H1 (cell line): ENCODE results near the gene FBLN2. TPM values are rescaled to one million over a fixed set of nuclear protein-coding genes. Genes with fewer than 3 reads are reported as not detected.

Experiments used
- CTCF ChIA-PET: fragments of 300-600 bp; sonication (Branson Sonifier 250); formaldehyde crosslinking; loops from one replicate; lab custom pipeline; 2021; ENCODE audit not compliant: partially characterized antibody; lab: Charles Lee
- POLR2A ChIA-PET: fragments of 300-600 bp; sonication (Branson Sonifier 250); formaldehyde crosslinking; loops from one replicate; lab custom pipeline; 2021; ENCODE audit warnings: inconsistent platforms; ENCODE audit not compliant: partially characterized antibody; lab: Charles Lee
- DNase-seq, 2 experiments: peaks; one replicate each; pipeline versions ENCODE4 v3.0.0 to v3.0.0-alpha.2; 2010 to 2022; ENCODE audit warnings: low spot score in 2 of 2, low read depth in 1 of 2, mixed read lengths in 1 of 2
- FAIRE-seq: peaks from 2 replicates; lab custom pipeline; 2011; peaks lifted over from hg19 to GRCh38; lab: Jason Lieb, UNC
- H2AFZ ChIP-seq: 2 replicates; pipeline ENCODE4 v1.8.1; 2012; ENCODE audit warnings: low read length, inconsistent platforms
- H2AK5ac ChIP-seq: 2 replicates; pipeline ENCODE4 v1.6.1; 2013; ENCODE audit warnings: low read depth, low read length
- H2BK120ac ChIP-seq: replicated peaks from 2 replicates; pipeline ENCODE3; 2013; ENCODE audit warnings: low read depth, low read length, inconsistent platforms
- H2BK12ac ChIP-seq: 2 replicates; pipeline ENCODE4 v1.6.1; 2013; ENCODE audit warnings: low read depth, low read length
- H2BK15ac ChIP-seq: 2 replicates; pipeline ENCODE4 v1.6.1; 2013; ENCODE audit warnings: low read length
- H2BK20ac ChIP-seq: 2 replicates; pipeline ENCODE4 v1.6.1; 2013; ENCODE audit warnings: low read length
- H2BK5ac ChIP-seq: 2 replicates; pipeline ENCODE4 v1.6.1; 2013; ENCODE audit warnings: low read depth, low read length
- H3K14ac ChIP-seq: 2 replicates; pipeline ENCODE4 v1.6.1; 2013; ENCODE audit warnings: inconsistent platforms; ENCODE audit not compliant: insufficient read length
- H3K18ac ChIP-seq: 2 replicates; pipeline ENCODE4 v1.6.1; 2013; ENCODE audit warnings: low read length; ENCODE audit errors: extremely low read depth
- H3K23ac ChIP-seq: 2 replicates; pipeline ENCODE4 v1.6.1; 2013; ENCODE audit warnings: inconsistent platforms; ENCODE audit not compliant: insufficient read length
- H3K23me2 ChIP-seq: 2 replicates; pipeline ENCODE4 v1.6.1; 2013; ENCODE audit warnings: low read depth, low read length
- H3K27ac ChIP-seq: 2 replicates; pipeline ENCODE4 v1.6.1; 2011; ENCODE audit warnings: low read depth, low read length, inconsistent platforms
- H3K27me3 ChIP-seq, 4 experiments: replicated peaks in 1 of 4; 1 replicate in 1 of 4; 2 replicates in 3 of 4; pipeline versions ENCODE4 v1.6.1 to v1.8.1; 2011 to 2013; ENCODE audit warnings: low read length in 3 of 4, mild to moderate bottlenecking in 3 of 4, inconsistent platforms in 2 of 4, mixed read lengths in 2 of 4, moderate library complexity in 1 of 4; ENCODE audit not compliant: control insufficient read depth in 3 of 4, insufficient read depth in 3 of 4; ENCODE audit errors: extremely low read depth in 1 of 4
- H3K36me3 ChIP-seq, 4 experiments: 2 replicates each; pipeline versions ENCODE4 v1.6.1 to v1.8.1; 2011 to 2013; ENCODE audit warnings: mild to moderate bottlenecking in 4 of 4, low read length in 3 of 4, moderate library complexity in 2 of 4, control low read depth in 1 of 4, inconsistent platforms in 1 of 4; ENCODE audit not compliant: insufficient read depth in 4 of 4, control insufficient read depth in 2 of 4
- H3K4ac ChIP-seq: replicated peaks from 2 replicates; pipeline ENCODE3; 2013; ENCODE audit warnings: low read length, low read depth, mixed read lengths, inconsistent platforms; ENCODE audit not compliant: insufficient read length
- H3K4me1 ChIP-seq, 4 experiments: replicated peaks in 1 of 4; 1 replicate in 1 of 4; 2 replicates in 3 of 4; pipeline versions ENCODE4 v1.6.1 to v1.8.1; 2011 to 2013; ENCODE audit warnings: low read length in 3 of 4, inconsistent platforms in 2 of 4, mixed read lengths in 1 of 4; ENCODE audit not compliant: insufficient read depth in 4 of 4, control insufficient read depth in 3 of 4
- H3K4me2 ChIP-seq, 2 experiments: 2 replicates each; pipeline versions ENCODE4 v1.6.1 to v1.8.1; 2011 to 2013; ENCODE audit warnings: low read depth in 2 of 2, low read length in 2 of 2, control low read depth in 1 of 2, inconsistent platforms in 1 of 2, mild to moderate bottlenecking in 1 of 2; ENCODE audit not compliant: insufficient read depth in 1 of 2
- H3K4me3 ChIP-seq, 4 experiments: fragments of 200-600, 300-600 bp in 1 of 4; sonication (generic), shearing (Covaris generic), sonication (Bioruptor Twin) in 1 of 4; 2 replicates each; pipeline versions ENCODE4 v1.5.1 to v1.8.1; 2011 to 2016; ENCODE audit warnings: low read length in 4 of 4, low read depth in 3 of 4, control low read depth in 2 of 4, inconsistent platforms in 2 of 4, mild to moderate bottlenecking in 2 of 4, mixed read lengths in 1 of 4, moderate library complexity in 1 of 4; ENCODE audit not compliant: insufficient read depth in 2 of 4; ENCODE audit errors: extremely low read depth in 1 of 4
- H3K56ac ChIP-seq: replicated peaks from 2 replicates; pipeline ENCODE3; 2013; ENCODE audit warnings: low read depth, mild to moderate bottlenecking, mixed read lengths, low read length, inconsistent platforms; ENCODE audit not compliant: insufficient read length
- H3K79me1 ChIP-seq: 2 replicates; pipeline ENCODE4 v1.6.1; 2013; ENCODE audit warnings: low read depth, low read length, control low read depth
- H3K79me2 ChIP-seq, 2 experiments: 2 replicates each; pipeline versions ENCODE4 v1.6.1 to v1.8.1; 2012 to 2013; ENCODE audit warnings: low read length in 2 of 2, mild to moderate bottlenecking in 2 of 2, inconsistent platforms in 1 of 2; ENCODE audit not compliant: insufficient read depth in 2 of 2, control insufficient read depth in 1 of 2
- H3K9ac ChIP-seq, 4 experiments: replicated peaks in 1 of 4; 1 replicate in 1 of 4; 2 replicates in 3 of 4; pipeline versions ENCODE4 v1.6.1 to v1.8.1; 2011 to 2013; ENCODE audit warnings: low read depth in 3 of 4, low read length in 3 of 4, control low read depth in 2 of 4, mild to moderate bottlenecking in 2 of 4, moderate library complexity in 2 of 4, inconsistent platforms in 1 of 4; ENCODE audit errors: extremely low read depth in 1 of 4
- H3K9me3 ChIP-seq, 2 experiments: 2 replicates each; pipeline versions ENCODE4 v1.6.1 to v1.8.1; 2012 to 2013; ENCODE audit warnings: mild to moderate bottlenecking in 2 of 2, moderate library complexity in 2 of 2, control low read depth in 1 of 2, inconsistent platforms in 1 of 2, low read depth in 1 of 2, low read length in 1 of 2, mixed read lengths in 1 of 2; ENCODE audit not compliant: insufficient read depth in 2 of 2
- H4K20me1 ChIP-seq, 2 experiments: replicated peaks in 1 of 2; 2 replicates each; pipeline versions ENCODE3 to v1.8.1; 2011 to 2013; ENCODE audit warnings: inconsistent platforms in 2 of 2, low read length in 2 of 2, mild to moderate bottlenecking in 1 of 2; ENCODE audit not compliant: insufficient read depth in 2 of 2, control insufficient read depth in 1 of 2
- H4K5ac ChIP-seq: 2 replicates; pipeline ENCODE4 v1.6.1; 2013; ENCODE audit warnings: low read length, low read depth, mixed read lengths, inconsistent platforms; ENCODE audit not compliant: insufficient read length
- H4K8ac ChIP-seq: 2 replicates; pipeline ENCODE4 v1.8.0; 2013; ENCODE audit warnings: mild to moderate bottlenecking, moderate library complexity, low read length, inconsistent platforms; ENCODE audit not compliant: insufficient read depth; ENCODE audit errors: extremely low read depth
- H4K91ac ChIP-seq: replicated peaks from 2 replicates; pipeline ENCODE3; 2013; ENCODE audit warnings: low read length, mixed read lengths, inconsistent platforms; ENCODE audit not compliant: insufficient read length
- BACH1 ChIP-seq: IDR thresholded peaks from 2 replicates; pipeline ENCODE4 v1.6.1; 2012; ENCODE audit warnings: low read length, improper control_type of control experiment
- FOSL1 ChIP-seq: IDR thresholded peaks from 2 replicates; pipeline ENCODE4 v1.6.1; 2011; ENCODE audit warnings: mild to moderate bottlenecking, low read depth, low read length, moderate library complexity; ENCODE audit not compliant: insufficient read depth
- GTF2F1 ChIP-seq: IDR thresholded peaks from 2 replicates; pipeline ENCODE4 v1.6.1; 2012; ENCODE audit warnings: low read depth, low read length, improper control_type of control experiment, borderline replicate concordance
- KDM5A ChIP-seq: fragments of 200-600 bp; IDR thresholded peaks from 2 replicates; pipeline ENCODE4 v1.7.1; 2012; ENCODE audit warnings: mild to moderate bottlenecking, low read length, inconsistent platforms, mixed read lengths
- POLR2A ChIP-seq, 2 experiments: IDR thresholded peaks; 1 replicate in 1 of 2; 2 replicates in 1 of 2; pipeline ENCODE4 v1.6.1; 2011; ENCODE audit warnings: low read depth in 2 of 2, low read length in 2 of 2, mild to moderate bottlenecking in 2 of 2; ENCODE audit errors: control extremely low read depth in 1 of 2
- RAD21 ChIP-seq, 2 experiments: IDR thresholded peaks in 1 of 2; conservative IDR thresholded peaks in 1 of 2; 2 replicates each; pipeline ENCODE4 v1.6.1; 2011; ENCODE audit warnings: low read depth in 2 of 2, low read length in 2 of 2, improper control_type of control experiment in 1 of 2, inconsistent platforms in 1 of 2, mild to moderate bottlenecking in 1 of 2, moderate library complexity in 1 of 2
- RNF2 ChIP-seq: fragments of 200-900, 300-1000 bp; sonication (generic); IDR thresholded peaks from 2 replicates; pipeline ENCODE4 v1.7.1; 2016; ENCODE audit warnings: borderline replicate concordance, low read depth, mild to moderate bottlenecking, antibody characterized with exemption, low read length; ENCODE audit not compliant: poor library complexity, severe bottlenecking; ENCODE audit errors: missing control alignments
- RXRA ChIP-seq: IDR thresholded peaks from 2 replicates; pipeline ENCODE4 v1.6.1; 2011; ENCODE audit warnings: low read depth, mild to moderate bottlenecking, low read length, moderate library complexity; ENCODE audit not compliant: insufficient read depth
- SAP30 ChIP-seq: fragments of 300-600 bp; sonication (generic); IDR thresholded peaks from 2 replicates; pipeline ENCODE4 v1.7.1; 2012; ENCODE audit warnings: low read length, moderate library complexity, mild to moderate bottlenecking, inconsistent platforms; ENCODE audit not compliant: insufficient read depth, insufficient replicate concordance
- SP2 ChIP-seq: IDR thresholded peaks from 2 replicates; pipeline ENCODE4 v1.6.1; 2012; ENCODE audit warnings: mild to moderate bottlenecking, low read length, inconsistent platforms
- SP4 ChIP-seq: IDR thresholded peaks from 2 replicates; pipeline ENCODE4 v1.6.1; 2012; ENCODE audit warnings: low read length, inconsistent platforms
- SUZ12 ChIP-seq: fragments of 200-600 bp; sonication (generic); IDR thresholded peaks from 2 replicates; pipeline ENCODE4 v1.6.1; 2012; ENCODE audit warnings: mild to moderate bottlenecking, inconsistent platforms, low read length, moderate library complexity, mixed read lengths
- TAF7 ChIP-seq: optimal IDR thresholded peaks from 2 replicates; pipeline ENCODE3; 2011; ENCODE audit warnings: low read depth, mild to moderate bottlenecking, inconsistent platforms, low read length, moderate library complexity, borderline replicate concordance
- TCF12 ChIP-seq: IDR thresholded peaks from 2 replicates; pipeline ENCODE4 v1.6.1; 2011; ENCODE audit warnings: low read depth, mild to moderate bottlenecking, low read length
- WGBS, 2 experiments: shearing (Covaris generic) in 1 of 2; methylation state at CpG; one replicate each; pipeline versions ENCODE4 v1.1.6 to v1.1.7; 2013 to 2015; ENCODE audit warnings: low lambda C conversion rate in 2 of 2, mixed read lengths in 2 of 2, inconsistent platforms in 1 of 2, low coverage in 1 of 2, missing lambda C conversion rate in 1 of 2; ENCODE audit not compliant: insufficient replicate concordance in 2 of 2, insufficient coverage in 1 of 2, insufficient read length in 1 of 2; ENCODE audit errors: extremely low coverage in 1 of 2, missing lambda C conversion rate in 1 of 2; 5-methylcytosine and 5-hydroxymethylcytosine counted together
- polyA plus RNA-seq, 7 experiments: library from polyadenylated mRNA; depleted of rRNA in 3 of 7; stranded (reverse) in 5 of 7; unstranded in 2 of 7; fragments of >200 nt in 5 of 7; fragments of 200-250 nt in 2 of 7; gene quantifications; 1 replicate in 5 of 7; 2 replicates in 1 of 7; 4 replicates in 1 of 7; pipeline versions ENCODE4 v1.2.1 to v1.2.3, GENCODE V29; 2011 to 2013; ENCODE audit warnings: missing spikeins in 2 of 7, mixed read lengths in 2 of 7
- total RNA-seq: library from RNA; stranded (reverse); fragmentation: NEBNext Ultra II Directional; extraction: Animal tissue kit (Norgen Biotek cat#: 25700); gene quantifications from 2 replicates; pipeline ENCODE4 v1.2.1, GENCODE V29; 2021

Gene FBLN2
- total and polyA plus RNA-seq, 2 of the 8 experiments (the other 6 are each of a cell fraction or from before 2014, with no cell fraction given), result 17.4 to 24.2 TPM

DNA sequence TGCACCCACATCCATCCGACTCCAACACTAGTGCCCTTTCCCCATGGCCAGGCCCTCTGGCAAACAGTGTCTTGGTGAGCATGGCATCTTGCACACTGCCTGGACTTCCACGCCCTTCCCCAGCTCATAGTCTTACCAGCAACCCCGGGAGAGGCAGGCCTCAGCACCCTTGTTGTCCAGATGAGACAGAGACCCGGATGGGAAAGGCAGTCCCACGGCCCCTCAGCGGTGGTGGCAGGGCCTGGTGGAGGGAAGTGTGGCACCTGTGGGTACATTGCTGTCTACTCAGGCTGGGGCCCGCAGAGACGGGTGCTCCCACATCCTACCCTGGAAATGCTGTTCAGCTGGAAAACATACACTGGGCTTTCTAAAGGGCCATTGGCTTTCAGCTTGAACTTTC is 40.4 kb upstream of the FBLN2 start:
- no peak overlapping the region for H2AFZ ChIP-seq
- no peak overlapping the region for H2BK20ac ChIP-seq
- no peak overlapping the region for H4K8ac ChIP-seq
- no peak for FAIRE-seq
- CTCF ChIA-PET, result interaction anchor here (1.0 to 51.2 kb wide), 5 partner anchors 2 to 372 kb away, joined by 3 to 856 read pairs (median 31); partner anchors contain the start of gene FBLN2
- no peaks in the 10 kb centered on the region for H4K20me1 ChIP-seq
- H3K56ac ChIP-seq, result no peak overlapping the region
- no peak for DNase-seq
- H3K79me2 ChIP-seq, result no peaks in the 10 kb centered on the region
- POLR2A ChIA-PET, result no interaction called here
- no peak overlapping the region for H4K5ac ChIP-seq
- H3K36me3 ChIP-seq, result no peaks in the 10 kb centered on the region
- H3K4me1 ChIP-seq, result peaks cover 0 to 10% (median 3%) of the 10 kb centered on the region in 4 experiments; a peak in 1 of 7 replicates
- no peak overlapping the region for H2BK15ac ChIP-seq
- H2BK5ac ChIP-seq, result no peak overlapping the region
- no peak overlapping the region for H3K4me2 ChIP-seq
- no peak overlapping the region for H3K14ac ChIP-seq
- H2BK120ac ChIP-seq, result no peak overlapping the region
- H3K79me1 ChIP-seq, result no peaks in the 10 kb centered on the region
- H2BK12ac ChIP-seq, result no peak overlapping the region
- H3K23ac ChIP-seq, result no peak overlapping the region
- no peaks in the 10 kb centered on the region; the same call in 1 of the 2 replicates for H3K23me2 ChIP-seq
- H2AK5ac ChIP-seq, result no peak overlapping the region
- H3K9ac ChIP-seq, result 0 out of 7 replicates have a peak overlapping the region, but pooled peaks of 1 of the 4 experiments have one; percentile 18
- no peak overlapping the region for H3K4me3 ChIP-seq
- 90% methylated on average over 8 of the region's 8 CpGs; no CpG with 5 or more reads in 1 of the 2 experiments for WGBS, 2 experiments
- H4K91ac ChIP-seq, result no peak overlapping the region
- H3K4ac ChIP-seq, result no peak overlapping the region
- H3K18ac ChIP-seq, result no peak overlapping the region
- no peak overlapping the region for H3K27ac ChIP-seq
- no peaks in the 10 kb centered on the region for H3K9me3 ChIP-seq
- H3K27me3 ChIP-seq, result no peaks in the 10 kb centered on the region; a peak in 1 of 7 replicates
- TF ChIP-seq RXRA (no peak), RNF2 (no peak), BACH1 (no peak), RAD21 (IDR thresholded peaks at IDR 0.05 in 1 of 2, conservative IDR thresholded peaks at IDR 0.05 in 1 of 2; ENCODE audit: low read depth in 2 of 2, low read length in 2 of 2) (no peak), TCF12 (no peak), FOSL1 (no peak), POLR2A (IDR thresholded peaks at IDR 0.05; ENCODE audit: control extremely low read depth in 1 of 2, low read depth in 2 of 2, low read length in 2 of 2) (no peak), TAF7 (no peak), SAP30 (no peak), GTF2F1 (no peak), SP2 (no peak), SUZ12 (no peak), SP4 (no peak), KDM5A (no peak)
